HL-60 (cell line): ENCODE results near the gene PINK1.

ENCODE experiments used
- DNase-seq, 2 experiments: peaks; one replicate each; pipeline ENCODE4 v3.0.0-alpha.2; 2010 to 2020; ENCODE audit warnings: low read depth in 1 of 2, low spot score in 1 of 2
- H3K27ac ChIP-seq: fragments of 250-450 bp; sonication (Bioruptor Pico); replicated peaks from 2 replicates; pipeline ENCODE4 v1.5.1; 2020; ENCODE audit warnings: mild to moderate bottlenecking, moderate library complexity
- H3K27me3 ChIP-seq: fragments of 250-450 bp; sonication (Bioruptor Pico); 2 replicates; pipeline ENCODE4 v1.5.1; 2021; ENCODE audit warnings: mild to moderate bottlenecking, moderate library complexity; ENCODE audit not compliant: insufficient read depth, poor library complexity, severe bottlenecking
- H3K4me3 ChIP-seq: replicated peaks from 2 replicates; pipeline ENCODE4 v1.5.1; 2011; ENCODE audit warnings: mild to moderate bottlenecking, control low read depth, low read length; ENCODE audit not compliant: insufficient read depth
- CTCF ChIP-seq: IDR thresholded peaks from one replicate; pipeline ENCODE4 v1.5.1; 2011; ENCODE audit warnings: low read length, control low read depth, inconsistent platforms; ENCODE audit not compliant: insufficient read depth
- GABPA ChIP-seq: IDR thresholded peaks from 2 replicates; pipeline ENCODE4 v1.6.1; 2012; ENCODE audit warnings: low read depth
- POLR2AphosphoS5 ChIP-seq: IDR thresholded peaks from 2 replicates; pipeline ENCODE4 v1.6.1; 2012; ENCODE audit warnings: low read depth
- REST ChIP-seq: IDR thresholded peaks from 2 replicates; pipeline ENCODE4 v1.6.1; 2012; ENCODE audit warnings: low read depth; ENCODE audit not compliant: insufficient replicate concordance
- SPI1 ChIP-seq: IDR thresholded peaks from 2 replicates; pipeline ENCODE4 v1.6.1; 2012; ENCODE audit warnings: low read depth, mild to moderate bottlenecking, borderline replicate concordance

Gene PINK1

GRCh38 chr1:20587661-20588053, 45.6 kb upstream of the PINK1 start:
- Histone ChIP-seq H3K27ac (no peak overlapping the region), H3K27me3 (no peaks in the 10 kb centered on the region), H3K4me3 (no peak overlapping the region)
- TF ChIP-seq GABPA, result no peak
- TF ChIP-seq POLR2AphosphoS5, result no peak
- no peak for TF ChIP-seq CTCF
- TF ChIP-seq SPI1, result no peak
- no peak for TF ChIP-seq REST
- no peak for DNase-seq

GRCh38 chr1:20588634-20589225, 44.5 kb upstream of the PINK1 start, which contains the start of gene CDA:
Gene CDA (plus strand): TSS chr1:20589097. CDS start chr1:20589130, 33 bp downstream.
- Histone ChIP-seq H3K4me3 (peak within 1 kb of the TSS; percentile 40), H3K27me3 (no peaks in the 10 kb centered on the region), H3K27ac (peak within 1 kb of the TSS; percentile 70)
- TF ChIP-seq SPI1 (no peak), CTCF (no peak), REST (no peak), POLR2AphosphoS5 (no peak), GABPA (no peak)
- peak in 1 of 2 experiments; percentile 46 for DNase-seq

DNA sequence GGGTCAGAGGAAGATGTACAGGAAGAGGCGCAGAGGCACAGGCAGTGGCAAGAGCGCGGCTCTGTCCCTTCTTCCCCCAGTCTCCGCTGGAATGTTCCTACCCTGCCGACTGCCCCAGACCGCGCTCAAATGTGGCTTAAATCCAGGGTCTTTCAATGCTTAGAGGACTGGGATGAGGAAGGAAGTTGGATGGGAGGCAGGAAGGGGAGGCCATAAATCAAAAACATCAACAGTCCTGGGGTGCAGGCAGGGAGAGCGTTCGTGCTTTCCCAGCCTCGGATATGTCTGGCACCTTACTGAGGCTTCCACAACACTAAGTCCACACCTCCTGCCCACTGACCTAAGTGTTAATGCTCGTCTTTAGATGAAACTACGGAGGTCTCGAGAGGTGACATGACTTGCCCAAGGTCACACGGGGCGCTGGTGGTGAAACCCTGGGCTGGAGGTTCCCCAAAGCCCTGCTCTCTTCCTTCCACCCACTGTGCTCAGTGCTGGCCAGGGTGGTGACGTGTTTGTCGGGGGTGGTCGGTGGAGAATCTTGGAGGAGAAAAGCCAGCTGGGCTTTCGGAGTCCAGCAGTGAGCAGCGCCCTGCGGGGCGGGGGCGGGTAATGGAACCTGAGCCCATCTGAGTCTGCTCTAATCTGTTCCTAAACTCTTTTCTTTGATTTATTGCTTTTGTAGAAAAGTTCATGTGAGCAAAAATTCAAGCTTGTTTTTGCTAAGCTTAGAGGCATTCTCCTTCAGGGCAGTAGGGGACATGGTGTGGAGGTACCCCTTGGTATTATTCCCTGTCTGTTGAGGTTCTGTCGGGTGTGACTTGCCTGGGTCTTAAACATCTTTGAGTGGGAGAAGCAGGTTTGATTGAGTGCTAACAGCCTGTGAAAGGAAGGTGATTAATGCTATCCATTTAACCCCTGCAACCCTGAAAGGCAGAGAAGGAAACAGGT, 43.7 kb upstream of the PINK1 start:
- Histone ChIP-seq H3K27ac (peak overlapping the region; percentile 70), H3K27me3 (no peaks in the 10 kb centered on the region), H3K4me3 (peak overlapping the region; percentile 40)
- DNase-seq, result peak in 1 of 2 experiments; percentile 66
- TF ChIP-seq GABPA (no peak), SPI1 (no peak), CTCF (no peak), REST (no peak), POLR2AphosphoS5 (no peak)
